ENCODE results near the gene NRG2. TPM values are rescaled to one million over a fixed set of nuclear protein-coding genes. Genes with fewer than 3 reads are reported as not detected.

Gene NRG2
- total and polyA plus RNA-seq, 10 donors = 0.83 to 7.7 (median 4.4) TPM

- WGBS, 5 donors = 65 to 75% (median 70%) methylated on average over 2 of the region's 2 CpGs
- H3K27me3 ChIP-seq (replicated peaks in 1 of 7) = peaks cover 0 to 17% (median 0%) of the 10 kb centered on the region in 7 donors
- H3K36me3 ChIP-seq = no peaks in the 10 kb centered on the region
- H3K4me1 ChIP-seq = peaks cover 0 to 5% (median under 1%) of the 10 kb centered on the region in 6 donors
- no peak for DNase-seq
- no peak for TF ChIP-seq POLR2A (IDR thresholded peaks at IDR 0.05)
- TF ChIP-seq POLR2AphosphoS5 (IDR thresholded peaks at IDR 0.05) = no peak
- no peak for TF ChIP-seq CTCF (IDR thresholded peaks at IDR 0.05 in 8 of 11, conservative IDR thresholded peaks at IDR 0.05 in 3 of 11)
- no peak overlapping the region for H3K4me3 ChIP-seq
- H3K27ac ChIP-seq = no peak overlapping the region
- intact Hi-C loops (cut with DNase I; ENCODE audit: low total_unique reads) = no loop called here
- no peaks in the 10 kb centered on the region for H3K9me3 ChIP-seq
Measured at GRCh38 chr5:139979943-139980342, 63.2 kb downstream of the NRG2 start.

- Histone ChIP-seq H3K4me3 (no peak overlapping the region), H3K27me3 (replicated peaks in 1 of 7) (peaks cover 0 to 17% (median 0%) of the 10 kb centered on the region in 7 donors), H3K27ac (no peak overlapping the region), H3K9me3 (no peaks in the 10 kb centered on the region), H3K36me3 (no peaks in the 10 kb centered on the region), H3K4me1 (peaks cover 0 to under 1% (median 0%) of the 10 kb centered on the region in 6 donors)
- intact Hi-C loops (cut with DNase I; ENCODE audit: low total_unique reads) = no loop called here
- 76 to 88% (median 87%) methylated on average over 3 of the region's 3 CpGs for WGBS, 5 donors
- TF ChIP-seq CTCF (IDR thresholded peaks at IDR 0.05 in 8 of 11, conservative IDR thresholded peaks at IDR 0.05 in 3 of 11) = no peak
- no peak for DNase-seq
Measured at GRCh38 chr5:139979518-139979917, 63.6 kb downstream of the NRG2 start.

DNA sequence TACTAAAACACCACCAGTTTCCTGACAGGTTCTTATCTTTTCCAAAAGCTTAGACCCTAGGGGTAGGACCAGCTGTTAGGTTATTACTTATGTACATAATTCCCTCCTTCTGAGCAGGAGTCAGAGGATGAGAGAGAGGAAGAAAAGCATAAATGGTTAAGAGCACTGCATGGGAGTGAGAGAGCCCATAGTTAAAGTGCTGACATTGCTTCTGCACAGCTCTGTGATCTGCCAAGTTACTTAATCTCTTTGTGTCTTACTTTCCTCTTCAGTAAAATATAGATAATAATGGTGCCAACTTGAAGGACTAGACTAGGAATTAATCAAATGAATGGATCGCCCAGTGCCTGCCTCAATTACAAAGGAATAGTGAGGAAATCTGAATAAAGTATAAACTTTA is 66.4 kb downstream of the NRG2 start:
- Histone ChIP-seq H3K27ac (no peak overlapping the region), H3K9me3 (no peaks in the 10 kb centered on the region), H3K27me3 (replicated peaks in 1 of 7) (peaks cover 0 to 11% (median 0%) of the 10 kb centered on the region in 7 donors), H3K36me3 (no peaks in the 10 kb centered on the region), H3K4me3 (no peak overlapping the region), H3K4me1 (no peaks in the 10 kb centered on the region)
- 75 to 95% (median 87%) methylated on average over 1 of the region's 1 CpG for WGBS, 5 donors
- intact Hi-C loops (cut with DNase I; ENCODE audit: low total_unique reads) = no loop called here
- TF ChIP-seq CTCF (IDR thresholded peaks at IDR 0.05 in 8 of 11, conservative IDR thresholded peaks at IDR 0.05 in 3 of 11) (no peak), POLR2A (IDR thresholded peaks at IDR 0.05) (no peak), POLR2AphosphoS5 (IDR thresholded peaks at IDR 0.05) (no peak)
- DNase-seq = no peak

- no peak for DNase-seq
- Histone ChIP-seq H3K27me3 (replicated peaks in 1 of 7) (peaks cover 0 to 6% (median 0%) of the 10 kb centered on the region in 7 donors), H3K4me3 (no peak overlapping the region), H3K4me1 (no peaks in the 10 kb centered on the region), H3K27ac (no peak overlapping the region), H3K36me3 (no peaks in the 10 kb centered on the region), H3K9me3 (no peaks in the 10 kb centered on the region)
- WGBS, 5 donors = 31 to 71% (median 49%) methylated on average over 1 of the region's 1 CpG
- TF ChIP-seq CTCF (IDR thresholded peaks at IDR 0.05 in 8 of 11, conservative IDR thresholded peaks at IDR 0.05 in 3 of 11) = no peak
- TF ChIP-seq POLR2A (IDR thresholded peaks at IDR 0.05) = no peak
- intact Hi-C loops (cut with DNase I; ENCODE audit: low total_unique reads) = no loop called here
Measured at GRCh38 chr5:139975942-139976341, 67.2 kb downstream of the NRG2 start.
